KMS-11 (cell line): Measurements from ENCODE around the gene RAPGEF2.

Experiments used
- H2AFZ ChIP-seq: fragments of 200-600 bp; sonication (generic); 2 replicates; pipeline ENCODE4 v1.6.1; 2016; ENCODE audit warnings: antibody characterized with exemption, mixed run types, low read depth
- H3K27ac ChIP-seq: fragments of 200-600 bp; sonication (generic); 2 replicates; pipeline ENCODE4 v1.6.1; 2016; ENCODE audit warnings: mild to moderate bottlenecking, mixed run types
- H3K27me3 ChIP-seq: fragments of 200-600 bp; sonication (generic); 2 replicates; pipeline ENCODE4 v1.6.1; 2017; ENCODE audit warnings: mild to moderate bottlenecking, low read depth, mixed run types, moderate library complexity; ENCODE audit not compliant: insufficient read depth
- H3K36me3 ChIP-seq: fragments of 200-600 bp; sonication (generic); 2 replicates; pipeline ENCODE4 v1.6.1; 2017; ENCODE audit warnings: mild to moderate bottlenecking, mixed run types; ENCODE audit not compliant: insufficient read depth
- H3K4me1 ChIP-seq: fragments of 200-600 bp; sonication (generic); 2 replicates; pipeline ENCODE4 v1.6.1; 2016; ENCODE audit warnings: mild to moderate bottlenecking, low read depth, mixed run types; ENCODE audit not compliant: poor library complexity, severe bottlenecking
- H3K4me2 ChIP-seq: fragments of 200-600 bp; sonication (generic); 2 replicates; pipeline ENCODE4 v1.7.0; 2016; ENCODE audit warnings: mild to moderate bottlenecking, mixed run types
- H3K4me3 ChIP-seq: fragments of 200-600 bp; sonication (generic); IDR thresholded peaks from 2 replicates; pipeline ENCODE4 v1.6.1; 2017; ENCODE audit warnings: low read depth, low read length, mixed read lengths; ENCODE audit not compliant: insufficient read depth
- H3K79me2 ChIP-seq: fragments of 200-600 bp; sonication (generic); 2 replicates; pipeline ENCODE4 v1.6.1; 2016; ENCODE audit warnings: low read depth, mixed run types; ENCODE audit not compliant: insufficient read depth
- H3K9ac ChIP-seq: fragments of 200-600 bp; sonication (generic); 2 replicates; pipeline ENCODE4 v1.6.1; 2016; ENCODE audit warnings: mild to moderate bottlenecking, mixed run types
- H4K20me1 ChIP-seq: fragments of 200-600 bp; sonication (generic); 2 replicates; pipeline ENCODE4 v1.6.1; 2016; ENCODE audit warnings: mild to moderate bottlenecking, mixed run types; ENCODE audit not compliant: insufficient read depth
- CTCF ChIP-seq: fragments of 200-600 bp; sonication (generic); conservative IDR thresholded peaks from 2 replicates; pipeline ENCODE4 v1.6.1; 2017; ENCODE audit warnings: low read depth, mild to moderate bottlenecking, antibody characterized with exemption, low read length, moderate library complexity, mixed read lengths

The RAPGEF2 gene

GRCh38 chr4:159363361-159363760 lies 260.5 kb downstream of the RAPGEF2 start:
- no peaks in the 10 kb centered on the region for H3K79me2 ChIP-seq
- no peaks in the 10 kb centered on the region for H4K20me1 ChIP-seq
- no peak overlapping the region for H3K27ac ChIP-seq
- no peak overlapping the region for H2AFZ ChIP-seq
- no peaks in the 10 kb centered on the region for H3K4me1 ChIP-seq
- no peak overlapping the region for H3K4me3 ChIP-seq
- H3K36me3 ChIP-seq: no peaks in the 10 kb centered on the region; the same call in 1 of the 2 replicates
- no peak overlapping the region for H3K4me2 ChIP-seq
- no peak for TF ChIP-seq CTCF
- no peaks in the 10 kb centered on the region for H3K27me3 ChIP-seq
- H3K9ac ChIP-seq: no peak overlapping the region

DNA sequence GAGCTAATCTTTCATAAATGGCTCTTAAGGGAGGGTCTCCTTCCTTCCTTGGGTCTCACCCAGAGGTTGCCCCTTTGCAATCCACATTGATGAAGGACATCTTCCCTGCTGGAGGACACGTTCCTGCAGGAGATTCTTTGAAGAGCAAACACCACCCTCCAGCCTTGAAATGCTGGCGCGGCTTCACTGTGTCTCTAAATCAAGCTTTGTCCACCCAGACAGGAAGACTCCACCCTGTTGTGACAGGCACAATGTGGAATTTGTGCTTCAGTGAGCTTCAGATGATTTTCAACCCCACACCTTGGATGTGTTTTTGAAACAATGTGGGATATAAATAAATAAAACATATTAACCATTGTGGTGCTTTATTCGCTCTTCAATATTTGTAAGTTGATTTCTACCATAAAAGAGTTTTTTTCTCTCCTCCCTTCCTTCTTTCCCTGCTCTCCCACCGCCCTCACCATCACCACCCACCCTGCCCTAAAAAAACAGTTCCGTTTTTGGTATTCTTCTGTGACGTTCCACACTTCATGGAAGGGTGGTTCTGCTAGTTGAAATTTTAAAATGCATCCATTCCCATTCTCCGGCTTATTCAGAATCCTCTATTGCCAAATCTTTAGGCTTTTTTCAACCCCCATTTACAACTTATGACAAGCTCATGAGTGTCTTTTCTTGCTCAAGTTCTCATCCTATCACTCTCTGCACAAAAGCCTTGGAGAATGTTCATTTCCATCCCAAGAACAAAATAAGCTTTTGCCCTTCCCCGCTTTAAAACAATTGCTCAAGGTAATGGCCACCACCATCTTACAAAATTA lies 264.3 kb downstream of the RAPGEF2 start:
- H3K9ac ChIP-seq: no peak overlapping the region
- no peak overlapping the region for H3K4me3 ChIP-seq
- H3K79me2 ChIP-seq: no peaks in the 10 kb centered on the region
- no peaks in the 10 kb centered on the region for H3K27me3 ChIP-seq
- no peak for TF ChIP-seq CTCF
- no peaks in the 10 kb centered on the region for H4K20me1 ChIP-seq
- no peak overlapping the region for H2AFZ ChIP-seq
- no peaks in the 10 kb centered on the region for H3K36me3 ChIP-seq
- peaks cover 14% of the 10 kb centered on the region for H3K4me1 ChIP-seq
- H3K27ac ChIP-seq: no peak overlapping the region
- no peak overlapping the region for H3K4me2 ChIP-seq

- Histone ChIP-seq H3K9ac (no peak overlapping the region), H3K4me2 (no peak overlapping the region), H2AFZ (no peak overlapping the region), H4K20me1 (no peaks in the 10 kb centered on the region), H3K27me3 (no peaks in the 10 kb centered on the region), H3K4me1 (peaks cover 14% of the 10 kb centered on the region), H3K79me2 (no peaks in the 10 kb centered on the region), H3K36me3 (no peaks in the 10 kb centered on the region), H3K4me3 (no peak overlapping the region), H3K27ac (no peak overlapping the region)
- no peak for TF ChIP-seq CTCF
Observed at GRCh38 chr4:159367781-159368080, 264.9 kb downstream of the RAPGEF2 start.

DNA sequence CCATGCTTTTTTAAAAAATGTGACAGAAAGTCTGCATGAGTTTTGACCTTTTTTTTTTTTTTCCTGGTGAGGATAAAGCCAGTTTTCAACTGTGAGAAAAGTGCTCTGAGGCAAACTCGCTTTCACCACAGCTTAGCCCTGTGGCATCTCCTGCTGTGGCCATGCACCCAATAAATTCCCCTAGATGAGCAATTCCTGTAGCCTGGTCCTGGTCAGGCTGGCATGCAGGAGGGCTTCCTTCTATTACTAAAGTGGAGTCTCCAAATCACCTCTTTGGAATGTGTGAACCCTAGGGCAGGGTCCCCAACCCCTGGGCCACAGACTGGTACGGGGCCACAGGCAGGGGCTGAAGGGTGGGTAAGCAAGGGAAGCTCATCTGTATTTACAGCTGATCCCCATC lies 265.4 kb downstream of the RAPGEF2 start:
- no peak for TF ChIP-seq CTCF
- Histone ChIP-seq H2AFZ (no peak overlapping the region), H3K4me3 (no peak overlapping the region), H3K4me2 (no peak overlapping the region), H3K36me3 (no peaks in the 10 kb centered on the region), H3K27ac (no peak overlapping the region), H3K4me1 (peaks cover 14% of the 10 kb centered on the region), H4K20me1 (no peaks in the 10 kb centered on the region), H3K9ac (no peak overlapping the region), H3K79me2 (no peaks in the 10 kb centered on the region), H3K27me3 (no peaks in the 10 kb centered on the region)
